PC-3 (cell line): Measurements from ENCODE around the gene TCOF1. TPM values are rescaled to one million over a fixed set of nuclear protein-coding genes. Genes with fewer than 3 reads are reported as not detected.

Experiments
- ATAC-seq: fragments of 200-7000 bp; cut with Tn5 transposase; 2 replicates; pipeline ENCODE4 v1.9.1; 2020; ENCODE audit warnings: mild to moderate bottlenecking, moderate library complexity
- BruUV-seq: library from RNA; stranded (reverse); fragments of 400-500 nt; replicated peaks from 2 replicates; lab custom pipeline; 2021; lab: Mats Ljungman, UMichigan
- CTCF ChIA-PET: fragments of 300-600 bp; sonication (Branson Sonifier 250); formaldehyde crosslinking; loops from one replicate; lab custom pipeline; 2022; ENCODE audit warnings: antibody characterized with exemption; lab: Charles Lee
- POLR2A ChIA-PET: fragments of 300-600 bp; sonication (Branson Sonifier 250); formaldehyde crosslinking; loops from one replicate; lab custom pipeline; 2022; ENCODE audit warnings: antibody characterized with exemption; ENCODE audit not compliant: unreplicated experiment; lab: Charles Lee
- DNase-seq: peaks from one replicate; pipeline ENCODE4 v3.0.0-alpha.2; 2015
- H2AFZ ChIP-seq: fragments of 300-600 bp; sonication (generic); 2 replicates; pipeline ENCODE4 v1.6.0; 2016; ENCODE audit warnings: antibody characterized with exemption, low read length
- H3F3A ChIP-seq: fragments of 300-600 bp; sonication (generic); one replicate; pipeline ENCODE4 v1.6.0; 2017; ENCODE audit warnings: antibody characterized with exemption, low read length, control low read depth, mild to moderate bottlenecking; ENCODE audit not compliant: unreplicated experiment
- H3K27ac ChIP-seq: fragments of 300-600 bp; sonication (generic); 2 replicates; pipeline ENCODE4 v1.5.1; 2016; ENCODE audit warnings: mild to moderate bottlenecking, low read length
- H3K27me3 ChIP-seq: fragments of 300-600 bp; sonication (generic); 2 replicates; pipeline ENCODE4 v1.6.1; 2016; ENCODE audit warnings: low read length, mixed read lengths
- H3K36me3 ChIP-seq: fragments of 300-600 bp; sonication (generic); 2 replicates; pipeline ENCODE4 v1.6.1; 2016; ENCODE audit warnings: low read depth, mixed run types, low read length, mixed read lengths
- H3K4me1 ChIP-seq: fragments of 300-600 bp; sonication (generic); 2 replicates; pipeline ENCODE4 v1.5.1; 2016; ENCODE audit warnings: low read length; ENCODE audit not compliant: insufficient read depth
- H3K4me2 ChIP-seq: fragments of 300-600 bp; sonication (generic); 2 replicates; pipeline ENCODE4 v1.6.0; 2016; ENCODE audit warnings: low read length
- H3K4me3 ChIP-seq: fragments of 300-600 bp; sonication (generic); 2 replicates; pipeline ENCODE4 v1.5.1; 2016; ENCODE audit warnings: mild to moderate bottlenecking, low read length, mixed read lengths
- H3K79me2 ChIP-seq: fragments of 300-600 bp; sonication (generic); 2 replicates; pipeline ENCODE4 v1.6.1; 2017; ENCODE audit warnings: low read length, mixed read lengths
- H3K9ac ChIP-seq: fragments of 300-600 bp; sonication (generic); 2 replicates; pipeline ENCODE4 v1.6.0; 2016; ENCODE audit warnings: mild to moderate bottlenecking, low read length
- H3K9me2 ChIP-seq: fragments of 300-600 bp; sonication (generic); replicated peaks from 2 replicates; pipeline ENCODE4 v1.6.1; 2016; ENCODE audit warnings: mixed run types, low read length, mixed read lengths
- H3K9me3 ChIP-seq: fragments of 300-600 bp; sonication (generic); 2 replicates; pipeline ENCODE4 v1.6.1; 2016; ENCODE audit warnings: low read length, mixed read lengths
- H4K20me1 ChIP-seq: fragments of 300-600 bp; sonication (generic); 2 replicates; pipeline ENCODE4 v1.6.1; 2016; ENCODE audit warnings: low read length, mixed read lengths
- EZH2 ChIP-seq: fragments of 300-600 bp; sonication (generic); IDR thresholded peaks from one replicate; pipeline ENCODE4 v1.6.1; 2017; ENCODE audit warnings: antibody characterized with exemption, mild to moderate bottlenecking, low read length; ENCODE audit not compliant: unreplicated experiment
- EZH2phosphoT487 ChIP-seq: fragments of 300-600 bp; sonication (generic); IDR thresholded peaks from 2 replicates; pipeline ENCODE4 v1.6.1; 2018; ENCODE audit warnings: mild to moderate bottlenecking, antibody characterized with exemption, low read length, borderline replicate concordance
- intact Hi-C: fragments of 100-400 bp; cut with micrococcal nuclease; formaldehyde crosslinking; loops from 2 replicates; pipeline ENCODE4 v1.9.0; 2023
- total RNA-seq: library from RNA; depleted of rRNA; stranded (reverse); fragments of >200 nt; gene quantifications from 2 replicates; pipeline ENCODE4 v1.2.3, GENCODE V29; 2014
- TF ChIP-seq, protein P1 (sequence below): fragments of 300-600 bp; sonication (generic); conservative IDR thresholded peaks from 2 replicates; pipeline ENCODE4 v1.5.1; 2017; ENCODE audit warnings: antibody characterized with exemption, low read depth, mild to moderate bottlenecking, low read length

Gene TCOF1
- total RNA-seq, 1 experiment from 2014 or later, result 113 TPM

DNA sequence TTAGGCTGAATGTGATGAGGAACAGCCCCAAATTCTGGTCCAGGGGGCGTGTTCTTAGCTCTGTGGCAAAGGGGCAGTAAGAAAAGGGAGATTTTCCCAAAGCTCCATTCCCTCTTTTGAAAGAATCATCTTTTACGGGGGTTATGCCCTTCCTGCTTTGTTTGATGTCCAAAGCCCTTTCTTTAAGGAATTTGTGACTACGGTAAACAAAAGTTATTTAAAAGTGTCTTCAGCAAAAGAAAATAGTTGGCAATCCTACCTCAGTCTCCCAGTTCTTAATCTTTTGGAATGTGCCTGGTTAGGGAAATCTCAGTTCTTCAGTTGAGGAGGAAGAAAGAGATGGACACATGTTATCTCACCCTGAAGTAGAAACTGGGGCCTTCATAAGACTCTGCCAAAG lies 30.4 kb upstream of the TCOF1 start:
- H3K9ac ChIP-seq, result no peak overlapping the region

DNA sequence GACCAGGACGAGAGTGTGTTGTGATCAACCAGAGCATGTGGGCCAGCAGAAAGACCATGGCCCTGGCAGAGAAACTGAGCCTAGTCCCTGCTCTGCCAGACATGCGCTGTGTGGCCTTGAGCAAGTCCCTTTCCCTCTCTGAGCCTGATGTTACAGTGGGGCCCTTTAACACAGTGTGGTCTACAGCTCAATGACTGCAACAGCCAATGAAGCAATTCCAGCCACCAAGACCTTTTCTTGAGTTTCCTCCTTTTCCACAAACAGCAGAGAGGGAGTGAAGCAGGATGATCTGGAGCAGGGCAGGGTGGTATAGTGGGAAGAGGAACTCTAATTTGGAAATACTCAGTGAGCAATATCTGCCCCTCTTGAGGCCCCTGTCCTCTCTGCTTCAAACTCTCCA lies 29.0 kb upstream of the TCOF1 start:
- H4K20me1 ChIP-seq, result no peaks in the 10 kb centered on the region
- H3K27me3 ChIP-seq, result no peaks in the 10 kb centered on the region
- no peaks in the 10 kb centered on the region for H3K36me3 ChIP-seq
- no peak overlapping the region for H2AFZ ChIP-seq
- ChIA-PET POLR2A (no interaction called here), CTCF (no interaction called here)
- no peaks in the 10 kb centered on the region for H3K79me2 ChIP-seq
- intact Hi-C loops, result no loop called here
- no peaks in the 10 kb centered on the region for H3K9me3 ChIP-seq
- H3K9me2 ChIP-seq, result no peaks in the 10 kb centered on the region
- H3K4me3 ChIP-seq, result no peak overlapping the region
- H3K4me2 ChIP-seq, result no peak overlapping the region
- no peak for DNase-seq
- TF ChIP-seq EZH2phosphoT487 (no peak), EZH2 (no peak)
- TF ChIP-seq, protein P1, sequence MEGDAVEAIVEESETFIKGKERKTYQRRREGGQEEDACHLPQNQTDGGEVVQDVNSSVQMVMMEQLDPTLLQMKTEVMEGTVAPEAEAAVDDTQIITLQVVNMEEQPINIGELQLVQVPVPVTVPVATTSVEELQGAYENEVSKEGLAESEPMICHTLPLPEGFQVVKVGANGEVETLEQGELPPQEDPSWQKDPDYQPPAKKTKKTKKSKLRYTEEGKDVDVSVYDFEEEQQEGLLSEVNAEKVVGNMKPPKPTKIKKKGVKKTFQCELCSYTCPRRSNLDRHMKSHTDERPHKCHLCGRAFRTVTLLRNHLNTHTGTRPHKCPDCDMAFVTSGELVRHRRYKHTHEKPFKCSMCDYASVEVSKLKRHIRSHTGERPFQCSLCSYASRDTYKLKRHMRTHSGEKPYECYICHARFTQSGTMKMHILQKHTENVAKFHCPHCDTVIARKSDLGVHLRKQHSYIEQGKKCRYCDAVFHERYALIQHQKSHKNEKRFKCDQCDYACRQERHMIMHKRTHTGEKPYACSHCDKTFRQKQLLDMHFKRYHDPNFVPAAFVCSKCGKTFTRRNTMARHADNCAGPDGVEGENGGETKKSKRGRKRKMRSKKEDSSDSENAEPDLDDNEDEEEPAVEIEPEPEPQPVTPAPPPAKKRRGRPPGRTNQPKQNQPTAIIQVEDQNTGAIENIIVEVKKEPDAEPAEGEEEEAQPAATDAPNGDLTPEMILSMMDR, result no peak
- no peak overlapping the region for H3K27ac ChIP-seq
- no peaks in the 10 kb centered on the region for H3F3A ChIP-seq
- BruUV-seq, result no TSS peak
- no peak overlapping the region for H3K9ac ChIP-seq
- ATAC-seq, result no peak
- H3K4me1 ChIP-seq, result no peaks in the 10 kb centered on the region

More for the DNA sequence above, 30.4 kb upstream of the TCOF1 start:
- H3F3A ChIP-seq, result no peaks in the 10 kb centered on the region
- no peaks in the 10 kb centered on the region for H3K36me3 ChIP-seq
- no peaks in the 10 kb centered on the region for H3K9me3 ChIP-seq
- no peaks in the 10 kb centered on the region for H4K20me1 ChIP-seq
- peaks cover 6% of the 10 kb centered on the region for H3K4me1 ChIP-seq
- H3K4me2 ChIP-seq, result no peak overlapping the region
- no peaks in the 10 kb centered on the region for H3K27me3 ChIP-seq
- H3K4me3 ChIP-seq, result no peak overlapping the region
- H3K79me2 ChIP-seq, result no peaks in the 10 kb centered on the region
- intact Hi-C loops, result no loop called here
- no peak overlapping the region for H2AFZ ChIP-seq
- ATAC-seq (no peak), DNase-seq (no peak)
- TF ChIP-seq EZH2 (no peak), EZH2phosphoT487 (no peak)
- TF ChIP-seq, protein P1, result no peak
- POLR2A ChIA-PET, result no interaction called here
- no TSS peak for BruUV-seq
- no peaks in the 10 kb centered on the region for H3K9me2 ChIP-seq
- H3K27ac ChIP-seq, result no peak overlapping the region
- CTCF ChIA-PET, result no interaction called here

DNA sequence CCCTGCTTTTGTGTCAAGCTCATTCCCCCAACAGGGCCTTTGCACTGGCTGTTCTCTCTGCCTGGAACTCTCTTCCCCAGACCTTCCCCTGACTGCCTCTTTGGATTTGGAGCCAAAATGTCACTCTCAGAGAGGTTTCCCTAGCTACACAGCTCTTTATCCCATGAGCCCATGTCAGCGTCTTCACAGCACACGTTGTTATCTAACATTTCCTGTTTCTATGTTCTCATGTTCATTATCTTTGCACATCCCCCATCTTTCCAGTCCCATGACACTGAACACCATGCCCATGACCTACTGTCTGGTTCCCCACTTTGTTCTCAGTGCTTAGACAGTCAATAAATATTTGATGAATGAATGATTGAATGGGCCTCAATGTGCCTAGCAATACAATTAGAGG lies 28.5 kb upstream of the TCOF1 start:
- ChIA-PET POLR2A (no interaction called here), CTCF (no interaction called here)
- BruUV-seq, result no TSS peak
- Histone ChIP-seq H3K9ac (no peak overlapping the region), H4K20me1 (no peaks in the 10 kb centered on the region), H2AFZ (no peak overlapping the region), H3K9me2 (no peaks in the 10 kb centered on the region), H3K36me3 (no peaks in the 10 kb centered on the region), H3F3A (no peaks in the 10 kb centered on the region), H3K4me1 (no peaks in the 10 kb centered on the region), H3K4me3 (no peak overlapping the region), H3K79me2 (no peaks in the 10 kb centered on the region), H3K27me3 (no peaks in the 10 kb centered on the region), H3K4me2 (no peak overlapping the region), H3K27ac (no peak overlapping the region), H3K9me3 (no peaks in the 10 kb centered on the region)
- no peak for ATAC-seq
- intact Hi-C loops, result no loop called here
- TF ChIP-seq, protein P1, result no peak
- no peak for TF ChIP-seq EZH2phosphoT487
- TF ChIP-seq EZH2, result no peak
- no peak for DNase-seq
